GM12878 (cell line): ENCODE results near the gene FERMT3. TPM values are rescaled to one million over a fixed set of nuclear protein-coding genes. Genes with fewer than 3 reads are reported as not detected.

Experiments
- ATAC-seq: fragments of 200-7000 bp; cut with Tn5 transposase; 3 replicates; pipeline ENCODE4 v1.9.1; 2020; ENCODE audit warnings: mild to moderate bottlenecking, moderate library complexity
- BruUV-seq: library from RNA; stranded (reverse); fragments of 400-500 nt; replicated peaks from 2 replicates; lab custom pipeline; 2021; lab: Mats Ljungman, UMichigan
- CTCF ChIA-PET: fragments of 300-600 bp; sonication (Branson Sonifier 250); formaldehyde crosslinking; extraction: SDS; loops from one replicate; lab custom pipeline; 2021; ENCODE audit warnings: inconsistent platforms; lab: Yijun Ruan, JAX
- POLR2A ChIA-PET: fragments of 350-600 bp; formaldehyde crosslinking; extraction: SDS; loops from one replicate; lab custom pipeline; 2021; ENCODE audit warnings: inconsistent platforms; lab: Charles Lee
- RAD21 ChIA-PET: fragments of 300-600 bp; sonication (Branson Sonifier 250); formaldehyde crosslinking; loops from one replicate; lab custom pipeline; 2023; ENCODE audit warnings: antibody characterized with exemption; ENCODE audit not compliant: unreplicated experiment; lab: Charles Lee
- SMC1A ChIA-PET: fragments of 300-600 bp; sonication (Branson Sonifier 250); formaldehyde crosslinking; loops from one replicate; lab custom pipeline; 2023; ENCODE audit not compliant: unreplicated experiment, uncharacterized antibody; lab: Charles Lee
- DNase-seq: peaks from one replicate; pipeline ENCODE4 v3.0.0-alpha.2; 2011; ENCODE audit warnings: low read depth, low spot score
- FAIRE-seq: peaks from 3 replicates; lab custom pipeline; 2011; peaks lifted over from hg19 to GRCh38; lab: Jason Lieb, UNC
- H2AFZ ChIP-seq: 2 replicates; pipeline ENCODE4 v1.6.0; 2011; ENCODE audit warnings: low read depth, low read length, control low read depth; ENCODE audit not compliant: control insufficient read depth
- H3K27ac ChIP-seq: 2 replicates; pipeline ENCODE4 v1.5.1; 2011; ENCODE audit warnings: control low read depth; ENCODE audit not compliant: control insufficient read depth, insufficient read depth
- H3K27me3 ChIP-seq, 2 experiments: replicated peaks in 1 of 2; 2 replicates each; pipeline versions ENCODE4 v1.6.0 to v1.6.1; 2011; ENCODE audit warnings: low read length in 1 of 2; ENCODE audit not compliant: control insufficient read depth in 2 of 2, insufficient read depth in 2 of 2
- H3K36me3 ChIP-seq, 2 experiments: 2 replicates each; pipeline ENCODE4 v1.5.1; 2011; ENCODE audit warnings: low read length in 1 of 2; ENCODE audit not compliant: control insufficient read depth in 2 of 2, insufficient read depth in 2 of 2
- H3K4me1 ChIP-seq: 2 replicates; pipeline ENCODE4 v1.6.1; 2011; ENCODE audit warnings: mild to moderate bottlenecking, low read length, moderate library complexity, mixed read lengths; ENCODE audit not compliant: control insufficient read depth, insufficient read depth
- H3K4me2 ChIP-seq: 2 replicates; pipeline ENCODE4 v1.6.0; 2011; ENCODE audit warnings: control low read depth; ENCODE audit not compliant: control insufficient read depth, insufficient read depth
- H3K4me3 ChIP-seq: fragments of 200-600 bp; sonication (generic); 2 replicates; pipeline ENCODE4 v1.5.1; 2016
- H3K79me2 ChIP-seq: 2 replicates; pipeline ENCODE4 v1.6.0; 2011; ENCODE audit warnings: low read length; ENCODE audit not compliant: control insufficient read depth, insufficient read depth
- H3K9ac ChIP-seq: 2 replicates; pipeline ENCODE4 v1.8.0; 2011; ENCODE audit warnings: low read length, control low read depth, mixed read lengths; ENCODE audit not compliant: control insufficient read depth, insufficient read depth
- H3K9me3 ChIP-seq: replicated peaks from 3 replicates; pipeline ENCODE4 v1.5.1; 2011; ENCODE audit warnings: mild to moderate bottlenecking, low read length; ENCODE audit not compliant: control insufficient read depth, insufficient read depth
- H4K20me1 ChIP-seq: 2 replicates; pipeline ENCODE4 v1.6.0; 2011; ENCODE audit not compliant: control insufficient read depth, insufficient read depth
- E2F4 ChIP-seq: IDR thresholded peaks from 2 replicates; pipeline ENCODE4 v1.6.1; 2012; ENCODE audit warnings: low read depth, low read length, improper control_type of control experiment
- EED ChIP-seq: sonication (generic); IDR thresholded peaks from 2 replicates; pipeline ENCODE4 v1.6.1; 2016; ENCODE audit warnings: antibody characterized with exemption, low read depth
- ESRRA ChIP-seq: IDR thresholded peaks from 2 replicates; pipeline ENCODE4 v1.6.1; 2012; ENCODE audit warnings: mild to moderate bottlenecking, low read length, improper control_type of control experiment
- FOXK2 ChIP-seq: fragments of 450-650 bp; IDR thresholded peaks from 2 replicates; pipeline ENCODE4 v1.6.1; 2017; ENCODE audit warnings: mild to moderate bottlenecking, moderate library complexity
- FOXM1 ChIP-seq: IDR thresholded peaks from 2 replicates; pipeline ENCODE4 v1.6.1; 2012; ENCODE audit warnings: low read depth, mild to moderate bottlenecking, inconsistent platforms, low read length, moderate library complexity
- GATAD2B ChIP-seq: fragments of 450-650 bp; conservative IDR thresholded peaks from 2 replicates; pipeline ENCODE4 v1.6.1; 2017; ENCODE audit warnings: low read depth, mild to moderate bottlenecking, moderate library complexity
- IRF4 ChIP-seq: IDR thresholded peaks from 2 replicates; pipeline ENCODE4 v1.6.1; 2011; ENCODE audit warnings: low read depth, low read length
- JUNB ChIP-seq: IDR thresholded peaks from 2 replicates; pipeline ENCODE4 v1.6.1; 2016; ENCODE audit warnings: antibody characterized with exemption, mild to moderate bottlenecking
- MXI1 ChIP-seq: fragments of 150-350 bp; IDR thresholded peaks from 2 replicates; pipeline ENCODE4 v1.6.1; 2011; ENCODE audit warnings: low read depth, mild to moderate bottlenecking, inconsistent platforms, low read length, improper control_type of control experiment
- MYB ChIP-seq: fragments of 150-350 bp; IDR thresholded peaks from 2 replicates; pipeline ENCODE4 v1.6.1; 2014; ENCODE audit warnings: mild to moderate bottlenecking, low read depth, low read length, borderline replicate concordance
- RB1 ChIP-seq: fragments of 450-650 bp; formaldehyde crosslinking; IDR thresholded peaks from 2 replicates; pipeline ENCODE4 v1.6.1; 2017; ENCODE audit warnings: mild to moderate bottlenecking, borderline replicate concordance
- TBL1XR1 ChIP-seq: IDR thresholded peaks from 2 replicates; pipeline ENCODE4 v1.6.1; 2012; ENCODE audit warnings: low read depth, low read length, improper control_type of control experiment
- YY1 ChIP-seq: IDR thresholded peaks from 2 replicates; pipeline ENCODE4 v1.6.1; 2011; ENCODE audit warnings: low read depth, mild to moderate bottlenecking, low read length
- WGBS: methylation state at CpG from one replicate; pipeline ENCODE4 v1.1.6; 2016; ENCODE audit warnings: low lambda C conversion rate; ENCODE audit not compliant: insufficient replicate concordance, insufficient coverage; ENCODE audit errors: missing lambda C conversion rate; 5-methylcytosine and 5-hydroxymethylcytosine counted together
- in situ Hi-C: fragments of 300-500 bp; cut with MboI; formaldehyde crosslinking; loops from 9 replicates; pipeline ENCODE4 v1.14.3; 2018; ENCODE audit warnings: mixed read lengths
- intact Hi-C: fragments of 100-400 bp; cut with micrococcal nuclease; formaldehyde crosslinking; loops from one replicate; pipeline ENCODE4 v1.14.2; 2022; ENCODE audit not compliant: unreplicated experiment
- polyA plus RNA-seq, 11 experiments: library from polyadenylated mRNA; depleted of rRNA in 4 of 11; unstranded in 6 of 11; stranded (reverse) in 5 of 11; fragments of >200 nt; fragmentation: Nextera tagmentation in 4 of 11; fragmentation: Illumina TruSeq in 1 of 11; extraction: Ambion mirVana in 4 of 11; extraction: Trizol in 1 of 11; gene quantifications; 1 replicate in 1 of 11; 2 replicates in 10 of 11; pipeline versions ENCODE4 v1.2.1 to v1.2.3, GENCODE V29; 2011 to 2016; ENCODE audit warnings: inconsistent platforms in 2 of 11, missing spikeins in 2 of 11, low read depth in 1 of 11
- total RNA-seq, 4 experiments: library from RNA; depleted of rRNA in 3 of 4; stranded (reverse); fragments of >200 nt in 3 of 4; fragmentation: Illumina TruSeq in 1 of 4; extraction: Trizol in 1 of 4; gene quantifications; 2 replicates each; pipeline versions ENCODE4 v1.2.1 to v1.2.3, GENCODE V29; 2013 to 2021
- TF ChIP-seq, protein P1 (sequence below): fragments of 450-650 bp; IDR thresholded peaks from 2 replicates; pipeline ENCODE4 v1.6.1; 2018; ENCODE audit warnings: borderline replicate concordance, mild to moderate bottlenecking; ENCODE audit not compliant: partially characterized antibody
- TF ChIP-seq, protein P2 (sequence below): fragments of 450-650 bp; IDR thresholded peaks from 2 replicates; pipeline ENCODE4 v1.6.1; 2017; ENCODE audit warnings: mild to moderate bottlenecking
- TF ChIP-seq, protein P3 (sequence below): fragments of 450-650 bp; IDR thresholded peaks from 2 replicates; pipeline ENCODE4 v1.6.1; 2017; ENCODE audit warnings: mild to moderate bottlenecking, low read depth, inconsistent platforms; ENCODE audit not compliant: poor library complexity, severe bottlenecking

Gene FERMT3
- total and polyA plus RNA-seq, 10 of the 15 experiments (the other 5 are each of a cell fraction or from before 2014, with no cell fraction given), result 2.0 to 211 (median 114) TPM

DNA sequence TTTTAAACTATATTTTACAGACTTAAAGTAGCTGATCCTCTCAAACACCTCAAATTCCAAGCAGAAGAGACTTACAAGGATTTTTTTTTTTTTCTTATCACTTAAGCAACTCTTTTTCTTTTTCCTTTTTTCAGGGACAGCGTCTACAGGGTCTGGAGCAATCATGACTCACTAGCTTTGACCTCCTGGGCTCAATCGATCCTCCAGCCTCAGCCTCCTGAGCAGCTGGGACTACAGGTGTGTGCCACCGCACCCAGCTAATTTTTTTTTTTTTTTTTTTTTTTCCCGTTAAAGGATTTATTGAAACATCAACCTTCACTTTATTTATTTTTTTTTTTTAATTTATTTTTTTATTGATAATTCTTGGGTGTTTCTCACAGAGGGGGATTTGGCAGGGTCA, 36.1 kb upstream of the FERMT3 start (continued):
- TF ChIP-seq, protein P1, sequence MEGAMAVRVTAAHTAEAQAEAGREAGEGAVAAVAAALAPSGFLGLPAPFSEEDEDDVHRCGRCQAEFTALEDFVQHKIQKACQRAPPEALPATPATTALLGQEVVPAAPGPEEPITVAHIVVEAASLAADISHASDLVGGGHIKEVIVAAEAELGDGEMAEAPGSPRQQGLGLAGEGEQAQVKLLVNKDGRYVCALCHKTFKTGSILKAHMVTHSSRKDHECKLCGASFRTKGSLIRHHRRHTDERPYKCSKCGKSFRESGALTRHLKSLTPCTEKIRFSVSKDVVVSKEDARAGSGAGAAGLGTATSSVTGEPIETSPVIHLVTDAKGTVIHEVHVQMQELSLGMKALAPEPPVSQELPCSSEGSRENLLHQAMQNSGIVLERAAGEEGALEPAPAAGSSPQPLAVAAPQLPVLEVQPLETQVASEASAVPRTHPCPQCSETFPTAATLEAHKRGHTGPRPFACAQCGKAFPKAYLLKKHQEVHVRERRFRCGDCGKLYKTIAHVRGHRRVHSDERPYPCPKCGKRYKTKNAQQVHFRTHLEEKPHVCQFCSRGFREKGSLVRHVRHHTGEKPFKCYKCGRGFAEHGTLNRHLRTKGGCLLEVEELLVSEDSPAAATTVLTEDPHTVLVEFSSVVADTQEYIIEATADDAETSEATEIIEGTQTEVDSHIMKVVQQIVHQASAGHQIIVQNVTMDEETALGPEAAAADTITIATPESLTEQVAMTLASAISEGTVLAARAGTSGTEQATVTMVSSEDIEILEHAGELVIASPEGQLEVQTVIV, result no peak
- TF ChIP-seq TBL1XR1, result no peak
- TF ChIP-seq FOXK2, result no peak
- TF ChIP-seq E2F4, result no peak
- no peak for TF ChIP-seq RB1
- no peak for TF ChIP-seq MYB
- no peak for TF ChIP-seq JUNB
- no peak for TF ChIP-seq EED

DNA sequence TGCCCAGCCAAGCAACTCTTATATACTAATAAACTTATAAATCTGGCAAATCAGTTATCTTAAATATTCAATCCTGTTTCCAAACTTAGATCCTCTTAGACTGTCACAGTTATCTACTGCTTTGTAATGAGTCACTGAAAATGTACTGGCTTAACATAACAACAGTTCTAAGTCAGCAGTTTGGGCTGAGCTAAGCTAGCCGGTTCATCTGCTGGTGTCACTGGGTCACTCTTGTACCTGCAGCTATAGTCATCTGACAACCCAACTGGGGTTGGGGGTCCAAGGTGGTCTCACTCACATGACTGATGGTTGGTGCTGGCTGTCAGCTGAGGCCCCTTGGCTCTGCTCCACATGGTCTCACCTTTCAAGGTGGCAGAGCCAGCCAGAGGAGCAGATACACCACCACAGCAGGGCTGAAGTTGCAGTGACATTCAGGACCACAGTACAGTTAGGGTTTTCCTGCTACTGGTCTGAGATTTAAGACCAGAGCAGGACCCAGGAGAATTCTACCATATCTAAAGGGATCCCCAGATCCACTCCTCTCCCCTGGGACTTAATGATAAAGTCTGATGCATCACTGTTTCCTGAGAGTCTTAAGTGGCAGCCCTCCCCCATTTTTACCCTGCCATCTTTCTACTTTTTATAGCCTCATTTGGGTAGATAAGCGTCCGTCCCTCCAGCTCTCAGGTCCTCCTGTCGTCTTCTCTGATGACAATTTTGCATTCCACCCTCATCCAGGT, 32.7 kb upstream of the FERMT3 start:
- POLR2A ChIA-PET, result interaction anchor here (0.5 kb wide), 1 partner anchor 131 kb away, joined by 5 read pairs; the partner anchor contains the start of gene ESRRA
- TF ChIP-seq MXI1 (no peak), YY1 (no peak), GATAD2B (no peak), FOXM1 (no peak), IRF4 (no peak), ESRRA (no peak)
- TF ChIP-seq, protein P2, sequence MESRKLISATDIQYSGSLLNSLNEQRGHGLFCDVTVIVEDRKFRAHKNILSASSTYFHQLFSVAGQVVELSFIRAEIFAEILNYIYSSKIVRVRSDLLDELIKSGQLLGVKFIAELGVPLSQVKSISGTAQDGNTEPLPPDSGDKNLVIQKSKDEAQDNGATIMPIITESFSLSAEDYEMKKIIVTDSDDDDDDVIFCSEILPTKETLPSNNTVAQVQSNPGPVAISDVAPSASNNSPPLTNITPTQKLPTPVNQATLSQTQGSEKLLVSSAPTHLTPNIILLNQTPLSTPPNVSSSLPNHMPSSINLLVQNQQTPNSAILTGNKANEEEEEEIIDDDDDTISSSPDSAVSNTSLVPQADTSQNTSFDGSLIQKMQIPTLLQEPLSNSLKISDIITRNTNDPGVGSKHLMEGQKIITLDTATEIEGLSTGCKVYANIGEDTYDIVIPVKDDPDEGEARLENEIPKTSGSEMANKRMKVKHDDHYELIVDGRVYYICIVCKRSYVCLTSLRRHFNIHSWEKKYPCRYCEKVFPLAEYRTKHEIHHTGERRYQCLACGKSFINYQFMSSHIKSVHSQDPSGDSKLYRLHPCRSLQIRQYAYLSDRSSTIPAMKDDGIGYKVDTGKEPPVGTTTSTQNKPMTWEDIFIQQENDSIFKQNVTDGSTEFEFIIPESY, result no peak
- TF ChIP-seq, protein P3, sequence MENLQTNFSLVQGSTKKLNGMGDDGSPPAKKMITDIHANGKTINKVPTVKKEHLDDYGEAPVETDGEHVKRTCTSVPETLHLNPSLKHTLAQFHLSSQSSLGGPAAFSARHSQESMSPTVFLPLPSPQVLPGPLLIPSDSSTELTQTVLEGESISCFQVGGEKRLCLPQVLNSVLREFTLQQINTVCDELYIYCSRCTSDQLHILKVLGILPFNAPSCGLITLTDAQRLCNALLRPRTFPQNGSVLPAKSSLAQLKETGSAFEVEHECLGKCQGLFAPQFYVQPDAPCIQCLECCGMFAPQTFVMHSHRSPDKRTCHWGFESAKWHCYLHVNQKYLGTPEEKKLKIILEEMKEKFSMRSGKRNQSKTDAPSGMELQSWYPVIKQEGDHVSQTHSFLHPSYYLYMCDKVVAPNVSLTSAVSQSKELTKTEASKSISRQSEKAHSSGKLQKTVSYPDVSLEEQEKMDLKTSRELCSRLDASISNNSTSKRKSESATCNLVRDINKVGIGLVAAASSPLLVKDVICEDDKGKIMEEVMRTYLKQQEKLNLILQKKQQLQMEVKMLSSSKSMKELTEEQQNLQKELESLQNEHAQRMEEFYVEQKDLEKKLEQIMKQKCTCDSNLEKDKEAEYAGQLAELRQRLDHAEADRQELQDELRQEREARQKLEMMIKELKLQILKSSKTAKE, result no peak

More for the DNA sequence above, 32.7 kb upstream of the FERMT3 start:
- Histone ChIP-seq H3K9me3 (no peaks in the 10 kb centered on the region; the same call in 2 of the 3 replicates), H3K79me2 (no peaks in the 10 kb centered on the region), H3K4me1 (peaks cover 11% of the 10 kb centered on the region), H3K36me3 (no peaks in the 10 kb centered on the region), H4K20me1 (no peaks in the 10 kb centered on the region), H3K9ac (no peak overlapping the region), H3K27ac (no peak overlapping the region), H3K4me2 (no peak overlapping the region), H2AFZ (no peak overlapping the region), H3K27me3 (no peaks in the 10 kb centered on the region), H3K4me3 (no peak overlapping the region)
- no TSS peak for BruUV-seq
- SMC1A ChIA-PET, result no interaction called here
- WGBS, result 59% methylated on average over 4 of the region's 4 CpGs
- intact Hi-C loops, result no loop called here
- RAD21 ChIA-PET, result no interaction called here
- ATAC-seq, result no peak
- no peak for FAIRE-seq
- in situ Hi-C loops, result no loop called here
- no peak for DNase-seq
- CTCF ChIA-PET, result interaction anchor here (0.7 kb wide), 1 partner anchor 229 kb away, joined by 4 read pairs; no protein-coding TSS in a partner anchor
